Keratinocyte (primary cell): ENCODE data around the gene GABRQ. TPM values are rescaled to one million over a fixed set of nuclear protein-coding genes. Genes with fewer than 3 reads are reported as not detected.
A peak's percentile ranks its signal among the peaks of the same experiment; 100 is the strongest.

Experiments used
- DNase-seq: peaks from one replicate; pipeline ENCODE4 v3.0.0-alpha.2; 2011; ENCODE audit warnings: low read depth, missing footprints, low spot score
- FAIRE-seq: peaks from 2 replicates; lab custom pipeline; 2011; peaks lifted over from hg19 to GRCh38; lab: Jason Lieb, UNC
- H2AFZ ChIP-seq: 2 replicates; pipeline ENCODE4 v1.6.0; 2012; ENCODE audit warnings: low read length, control low read depth, inconsistent platforms; ENCODE audit not compliant: control insufficient read depth
- H3K27ac ChIP-seq: 2 replicates; pipeline ENCODE4 v1.5.1; 2011; ENCODE audit warnings: low read length; ENCODE audit not compliant: control insufficient read depth, insufficient read depth
- H3K27me3 ChIP-seq: 3 replicates; pipeline ENCODE4 v1.6.0; 2011; ENCODE audit warnings: low read length; ENCODE audit not compliant: control insufficient read depth, insufficient read depth; ENCODE audit errors: extremely low read depth
- H3K36me3 ChIP-seq, 2 experiments: 2 replicates in 1 of 2; 3 replicates in 1 of 2; pipeline ENCODE4 v1.5.1; 2011; ENCODE audit warnings: low read length in 2 of 2, mild to moderate bottlenecking in 1 of 2; ENCODE audit not compliant: control insufficient read depth in 2 of 2, insufficient read depth in 2 of 2; ENCODE audit errors: extremely low read depth in 1 of 2
- H3K4me1 ChIP-seq: 3 replicates; pipeline ENCODE4 v1.5.1; 2011; ENCODE audit warnings: low read length; ENCODE audit not compliant: control insufficient read depth, insufficient read depth; ENCODE audit errors: extremely low read depth
- H3K4me2 ChIP-seq: 3 replicates; pipeline ENCODE4 v1.6.0; 2011; ENCODE audit warnings: low read depth, low read length; ENCODE audit not compliant: control insufficient read depth, insufficient read depth; ENCODE audit errors: extremely low read depth
- H3K4me3 ChIP-seq, 3 experiments: fragments of 200-600 bp in 1 of 3; sonication (generic) in 1 of 3; 2 replicates in 2 of 3; 3 replicates in 1 of 3; pipeline ENCODE4 v1.5.1; 2011 to 2016; ENCODE audit warnings: low read length in 3 of 3, mild to moderate bottlenecking in 3 of 3, control low read depth in 2 of 3, inconsistent platforms in 1 of 3, low read depth in 1 of 3, mixed read lengths in 1 of 3, mixed run types in 1 of 3, moderate library complexity in 1 of 3; ENCODE audit not compliant: control insufficient read depth in 2 of 3, insufficient read depth in 2 of 3; ENCODE audit errors: extremely low read depth in 1 of 3
- H3K79me2 ChIP-seq: 2 replicates; pipeline ENCODE4 v1.6.0; 2012; ENCODE audit warnings: low read length; ENCODE audit not compliant: control insufficient read depth, insufficient read depth
- H3K9ac ChIP-seq: 3 replicates; pipeline ENCODE4 v1.6.0; 2011; ENCODE audit warnings: low read length; ENCODE audit not compliant: control insufficient read depth, insufficient read depth; ENCODE audit errors: extremely low read depth
- H3K9me1 ChIP-seq: 3 replicates; pipeline ENCODE4 v1.6.0; 2011; ENCODE audit warnings: low read length; ENCODE audit not compliant: control insufficient read depth, insufficient read depth; ENCODE audit errors: extremely low read depth
- H3K9me3 ChIP-seq: 2 replicates; pipeline ENCODE4 v1.5.1; 2012; ENCODE audit warnings: low read depth, low read length; ENCODE audit not compliant: control insufficient read depth
- H4K20me1 ChIP-seq: 3 replicates; pipeline ENCODE4 v1.6.0; 2011; ENCODE audit warnings: low read length; ENCODE audit not compliant: control insufficient read depth, insufficient read depth; ENCODE audit errors: extremely low read depth
- EZH2 ChIP-seq: IDR thresholded peaks from one replicate; pipeline ENCODE4 v1.6.1; 2012; ENCODE audit warnings: inconsistent platforms, mild to moderate bottlenecking, low read length, moderate library complexity
- dilution Hi-C: fragments of 300-500 bp; cut with MboI; formaldehyde crosslinking; loops from one replicate; pipeline ENCODE4 v1.7.0; 2020; ENCODE audit warnings: low sequenced_read_pairs; ENCODE audit not compliant: extremely low pct_ligation_motif_present
- polyA plus RNA-seq, 5 experiments: library from polyadenylated mRNA; depleted of rRNA in 3 of 5; stranded (reverse) in 3 of 5; stranded (forward) in 1 of 5; unstranded in 1 of 5; fragments of >200 nt; gene quantifications; 1 replicate in 1 of 5; 2 replicates in 3 of 5; 3 replicates in 1 of 5; pipeline versions ENCODE4 v1.2.1 to v1.2.3, GENCODE V29; 2011 to 2012; ENCODE audit warnings: missing spikeins in 2 of 5, low read depth in 1 of 5, low replicate concordance in 1 of 5
- TF ChIP-seq, protein P1 (sequence below), 3 experiments: IDR thresholded peaks in 1 of 3; conservative IDR thresholded peaks in 1 of 3; optimal IDR thresholded peaks in 1 of 3; 2 replicates in 2 of 3; 3 replicates in 1 of 3; pipeline versions ENCODE3 to v1.5.1; 2011; ENCODE audit warnings: low read length in 3 of 3, mild to moderate bottlenecking in 3 of 3, moderate library complexity in 2 of 3, control low read depth in 1 of 3, inconsistent platforms in 1 of 3; ENCODE audit not compliant: insufficient read depth in 2 of 3; ENCODE audit errors: extremely low read depth in 1 of 3

The GABRQ gene
- polyA plus RNA-seq, 1 donor (not counting 4 experiments of a cell fraction or from before 2014, with no cell fraction given), result 0.08 TPM

GRCh38 chrX:152641996-152642395 lies 4.3 kb downstream of the GABRQ start:
- H3K27ac ChIP-seq, result no peak overlapping the region
- DNase-seq (no peak), FAIRE-seq (no peak)
- H3K4me1 ChIP-seq, result peaks cover 7% of the 10 kb centered on the region
- no peak overlapping the region for H2AFZ ChIP-seq
- no peaks in the 10 kb centered on the region for H3K9me3 ChIP-seq
- dilution Hi-C loops, result loop anchor here (25.0 kb wide), 1 partner anchor 905 kb away; the partner anchor contains the start of gene CNGA2
- H3K9ac ChIP-seq, result no peak overlapping the region
- no peak overlapping the region for H3K4me2 ChIP-seq
- H3K27me3 ChIP-seq, result peaks cover 20% of the 10 kb centered on the region
- TF ChIP-seq, protein P1, sequence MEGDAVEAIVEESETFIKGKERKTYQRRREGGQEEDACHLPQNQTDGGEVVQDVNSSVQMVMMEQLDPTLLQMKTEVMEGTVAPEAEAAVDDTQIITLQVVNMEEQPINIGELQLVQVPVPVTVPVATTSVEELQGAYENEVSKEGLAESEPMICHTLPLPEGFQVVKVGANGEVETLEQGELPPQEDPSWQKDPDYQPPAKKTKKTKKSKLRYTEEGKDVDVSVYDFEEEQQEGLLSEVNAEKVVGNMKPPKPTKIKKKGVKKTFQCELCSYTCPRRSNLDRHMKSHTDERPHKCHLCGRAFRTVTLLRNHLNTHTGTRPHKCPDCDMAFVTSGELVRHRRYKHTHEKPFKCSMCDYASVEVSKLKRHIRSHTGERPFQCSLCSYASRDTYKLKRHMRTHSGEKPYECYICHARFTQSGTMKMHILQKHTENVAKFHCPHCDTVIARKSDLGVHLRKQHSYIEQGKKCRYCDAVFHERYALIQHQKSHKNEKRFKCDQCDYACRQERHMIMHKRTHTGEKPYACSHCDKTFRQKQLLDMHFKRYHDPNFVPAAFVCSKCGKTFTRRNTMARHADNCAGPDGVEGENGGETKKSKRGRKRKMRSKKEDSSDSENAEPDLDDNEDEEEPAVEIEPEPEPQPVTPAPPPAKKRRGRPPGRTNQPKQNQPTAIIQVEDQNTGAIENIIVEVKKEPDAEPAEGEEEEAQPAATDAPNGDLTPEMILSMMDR (optimal IDR thresholded peaks at IDR 0.05 in 1 of 3, IDR thresholded peaks at IDR 0.05 in 1 of 3, conservative IDR thresholded peaks at IDR 0.05 in 1 of 3; ENCODE audit: extremely low read depth in 1 of 3, insufficient read depth in 2 of 3, low read length in 3 of 3), result peak; percentile 5 to 30 (median 11)
- TF ChIP-seq EZH2, result no peak
- H3K79me2 ChIP-seq, result no peaks in the 10 kb centered on the region
- H3K36me3 ChIP-seq, result no peaks in the 10 kb centered on the region
- H3K9me1 ChIP-seq, result no peaks in the 10 kb centered on the region
- no peaks in the 10 kb centered on the region for H4K20me1 ChIP-seq
- H3K4me3 ChIP-seq, result no peak overlapping the region

GRCh38 chrX:152642931-152643564 lies 5.4 kb downstream of the GABRQ start:
- peaks cover 7% of the 10 kb centered on the region for H3K4me1 ChIP-seq

More at GRCh38 chrX:152642931-152643564, 5.4 kb downstream of the GABRQ start:
- FAIRE-seq (no peak), DNase-seq (no peak)
- H3K36me3 ChIP-seq, result no peaks in the 10 kb centered on the region
- no peak overlapping the region for H3K4me2 ChIP-seq
- no peak overlapping the region for H2AFZ ChIP-seq
- H3K4me3 ChIP-seq, result no peak overlapping the region
- H3K27ac ChIP-seq, result no peak overlapping the region
- peaks cover 15% of the 10 kb centered on the region for H3K27me3 ChIP-seq
- TF ChIP-seq, protein P1 (optimal IDR thresholded peaks at IDR 0.05 in 1 of 3, IDR thresholded peaks at IDR 0.05 in 1 of 3, conservative IDR thresholded peaks at IDR 0.05 in 1 of 3; ENCODE audit: extremely low read depth in 1 of 3, insufficient read depth in 2 of 3, low read length in 3 of 3), result no peak
- no peak for TF ChIP-seq EZH2
- H3K79me2 ChIP-seq, result no peaks in the 10 kb centered on the region
- dilution Hi-C loops, result loop anchor here (25.0 kb wide), 1 partner anchor 906 kb away; the partner anchor contains the start of gene CNGA2
- no peak overlapping the region for H3K9ac ChIP-seq
- H4K20me1 ChIP-seq, result no peaks in the 10 kb centered on the region
- H3K9me1 ChIP-seq, result no peaks in the 10 kb centered on the region
- H3K9me3 ChIP-seq, result no peaks in the 10 kb centered on the region
